ENCODE results near the gene PPP2R5B.

- no peak for TF ChIP-seq CTCF (IDR thresholded peaks at IDR 0.05)
- TF ChIP-seq REST (IDR thresholded peaks at IDR 0.05; ENCODE audit: insufficient read depth in 1 of 2, low read depth in 2 of 2, low read length in 1 of 2), result no peak
These were observed 40.5 kb upstream of the PPP2R5B start for GRCh38 chr11:64884019-64884418.

All from Panc1 (cell line).